K562 (cell line): ENCODE results near the gene TLCD1. TPM values are rescaled to one million over a fixed set of nuclear protein-coding genes. Genes with fewer than 3 reads are reported as not detected.

Experiments used
- ATF1 ChIP-seq, 2 experiments: fragments of 450-650 bp in 1 of 2; IDR thresholded peaks; 2 replicates each; pipeline ENCODE4 v1.6.1; 2016; ENCODE audit warnings: missing compliant biosample characterization in 1 of 2, missing genetic modification characterization in 1 of 2
- CXXC5 ChIP-seq: fragments of 250-450 bp; sonication (Bioruptor Pico); IDR thresholded peaks from 2 replicates; pipeline ENCODE4 v1.8.0; 2022; ENCODE audit warnings: inconsistent platforms, mild to moderate bottlenecking, moderate library complexity
- ESRRB ChIP-seq: fragments of 250-450 bp; sonication (Bioruptor Pico); IDR thresholded peaks from 2 replicates; pipeline ENCODE4 v1.5.0; 2020; ENCODE audit warnings: mild to moderate bottlenecking, moderate library complexity, borderline replicate concordance
- HDAC2 ChIP-seq: fragments of 450-650 bp; IDR thresholded peaks from 2 replicates; pipeline ENCODE4 v1.6.1; 2016; ENCODE audit warnings: mild to moderate bottlenecking
- HLTF ChIP-seq: fragments of 450-650 bp; IDR thresholded peaks from 2 replicates; pipeline ENCODE4 v1.6.1; 2016
- KDM2B ChIP-seq: fragments of 250-450 bp; sonication (Bioruptor Pico); IDR thresholded peaks from 2 replicates; pipeline ENCODE4 v1.8.0; 2021; ENCODE audit warnings: mild to moderate bottlenecking, moderate library complexity
- KDM5B ChIP-seq: fragments of 200-600 bp; sonication (generic); IDR thresholded peaks from 2 replicates; pipeline ENCODE4 v1.6.1; 2012; ENCODE audit warnings: low read depth, mild to moderate bottlenecking, moderate library complexity, low read length, control low read depth, inconsistent platforms; ENCODE audit not compliant: insufficient replicate concordance
- L3MBTL2 ChIP-seq: fragments of 450-650 bp; IDR thresholded peaks from 2 replicates; pipeline ENCODE4 v1.6.1; 2016; ENCODE audit warnings: mild to moderate bottlenecking, moderate library complexity
- MAX ChIP-seq: sonication (generic); formaldehyde crosslinking; IDR thresholded peaks from 2 replicates; pipeline ENCODE4 v1.9.0; 2022; ENCODE audit warnings: mild to moderate bottlenecking, missing genetic modification reagents
- NR1H2 ChIP-seq: sonication (generic); formaldehyde crosslinking; IDR thresholded peaks from 2 replicates; pipeline ENCODE4 v1.4.0; 2020; ENCODE audit warnings: mild to moderate bottlenecking, missing genetic modification reagents
- PCBP1 ChIP-seq: fragments of 200-400 bp; formaldehyde crosslinking; IDR thresholded peaks from 2 replicates; pipeline ENCODE4 v1.6.1; 2018; ENCODE audit warnings: mild to moderate bottlenecking, low read depth, low read length; ENCODE audit not compliant: poor library complexity, severe bottlenecking
- PTBP1 ChIP-seq: fragments of 200-400 bp; formaldehyde crosslinking; IDR thresholded peaks from 2 replicates; pipeline ENCODE4 v1.6.1; 2017; ENCODE audit warnings: low read depth, low read length
- SUPT5H ChIP-seq: fragments of 450-650 bp; IDR thresholded peaks from 2 replicates; pipeline ENCODE4 v1.6.1; 2016
- ZBTB11 ChIP-seq, 3 experiments: fragments of 200-800 bp in 1 of 3; fragments of 250-450 bp in 1 of 3; fragments of 450-650 bp in 1 of 3; sonication (Bioruptor Pico) in 1 of 3; sonication (Bioruptor generic) in 1 of 3; formaldehyde crosslinking in 1 of 3; IDR thresholded peaks; 2 replicates each; pipeline versions ENCODE4 v1.6.1 to v1.8.0; 2016 to 2022; ENCODE audit warnings: mild to moderate bottlenecking in 2 of 3, missing genetic modification characterization in 2 of 3, missing compliant biosample characterization in 1 of 3, moderate library complexity in 1 of 3
- polyA plus RNA-seq, 8 experiments: library from polyadenylated mRNA; depleted of rRNA in 4 of 8; stranded (reverse) in 5 of 8; unstranded in 3 of 8; fragments of >200 nt; fragmentation: Nextera tagmentation in 2 of 8; fragmentation: Illumina TruSeq in 1 of 8; extraction: Ambion mirVana in 2 of 8; extraction: Trizol in 1 of 8; gene quantifications; 2 replicates each; pipeline versions ENCODE4 v1.2.1 to v1.2.3, GENCODE V29; 2011 to 2014; ENCODE audit warnings: inconsistent platforms in 1 of 8, missing spikeins in 1 of 8
- total RNA-seq, 7 experiments: library from RNA; depleted of rRNA in 6 of 7; stranded (reverse); fragments of >200 nt in 6 of 7; fragmentation: Illumina TruSeq in 2 of 7; extraction: Trizol in 2 of 7; gene quantifications; 2 replicates each; pipeline versions ENCODE4 v1.2.1 to v1.2.3, GENCODE V29; 2011 to 2021; ENCODE audit warnings: low replicate concordance in 1 of 7
- TF ChIP-seq, protein P1 (sequence below): fragments of 450-650 bp; formaldehyde crosslinking; IDR thresholded peaks from 2 replicates; pipeline ENCODE4 v1.4.0; 2020; ENCODE audit warnings: mild to moderate bottlenecking, moderate library complexity
- TF ChIP-seq, protein P2 (sequence below): sonication (generic); formaldehyde crosslinking; IDR thresholded peaks from 2 replicates; pipeline ENCODE4 v1.8.0; 2022; ENCODE audit warnings: missing genetic modification reagents, mild to moderate bottlenecking, borderline replicate concordance
- TF ChIP-seq, protein P3 (sequence below), 2 experiments: IDR thresholded peaks; 2 replicates each; pipeline ENCODE4 v1.6.1; 2011; ENCODE audit warnings: borderline replicate concordance in 1 of 2, control low read depth in 1 of 2, low read depth in 1 of 2, low read length in 1 of 2, mild to moderate bottlenecking in 1 of 2, mixed read lengths in 1 of 2, moderate library complexity in 1 of 2; ENCODE audit not compliant: insufficient read depth in 1 of 2, insufficient read length in 1 of 2, poor library complexity in 1 of 2, severe bottlenecking in 1 of 2; ENCODE audit errors: extremely low read depth in 1 of 2

Gene TLCD1
- total and polyA plus RNA-seq, 9 of the 15 experiments (the other 6 are each of a cell fraction or from before 2014, with no cell fraction given): 6.8 to 37.7 (median 21.7) TPM

DNA sequence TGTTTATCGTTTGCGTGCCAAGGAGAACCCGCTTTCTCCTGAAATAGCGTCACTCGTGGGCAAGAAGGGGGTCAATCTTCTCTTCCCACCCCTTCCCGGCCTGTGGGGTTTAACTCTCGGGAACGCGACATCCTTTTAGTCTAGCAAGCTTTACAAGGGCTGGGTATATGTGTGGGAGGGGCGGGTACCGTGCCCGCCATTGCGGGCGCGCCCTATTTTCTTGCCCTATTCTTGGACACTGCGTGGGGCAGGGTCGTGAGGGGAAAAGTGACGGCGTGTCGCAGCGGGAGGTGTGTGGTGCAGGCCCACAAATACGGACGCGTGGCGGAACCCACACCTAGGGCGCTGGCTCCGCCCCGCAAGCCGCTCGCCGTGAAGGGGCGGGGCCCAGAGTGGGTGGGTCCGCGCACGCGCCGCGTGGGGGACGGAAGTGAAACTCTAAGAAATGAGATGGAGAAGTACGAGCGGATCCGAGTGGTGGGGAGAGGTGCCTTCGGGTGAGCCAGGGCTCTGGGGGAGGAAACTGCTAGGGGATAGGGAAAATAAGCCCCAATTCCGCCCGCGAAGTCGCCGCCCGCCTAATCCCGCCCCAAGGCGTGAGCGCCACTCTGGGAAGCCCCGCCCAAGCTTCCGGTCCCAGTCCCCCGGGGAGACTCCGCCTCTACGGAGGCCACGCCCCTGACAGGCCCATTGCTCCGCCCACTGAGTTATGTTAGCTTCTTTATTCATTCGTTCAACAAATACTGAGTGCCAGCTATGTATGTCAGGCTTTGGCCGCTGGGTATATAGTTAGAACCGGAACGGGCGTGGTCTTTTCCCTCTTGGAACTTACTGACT, 2.5 kb upstream of the TLCD1 start, which contains the start of gene NEK8 (continued):
- no peak for TF ChIP-seq ESRRB
- TF ChIP-seq PTBP1: no peak
- TF ChIP-seq KDM2B (CRISPR knock-in tag): peak; percentile 74; the same call in 1 of the 2 replicates
- TF ChIP-seq ATF1 (CRISPR knock-in tag; IDR thresholded peaks at IDR 0.05): no peak
- peak; percentile 75 for TF ChIP-seq ATF1 (tag; IDR thresholded peaks at IDR 0.05)
- TF ChIP-seq, protein P1, sequence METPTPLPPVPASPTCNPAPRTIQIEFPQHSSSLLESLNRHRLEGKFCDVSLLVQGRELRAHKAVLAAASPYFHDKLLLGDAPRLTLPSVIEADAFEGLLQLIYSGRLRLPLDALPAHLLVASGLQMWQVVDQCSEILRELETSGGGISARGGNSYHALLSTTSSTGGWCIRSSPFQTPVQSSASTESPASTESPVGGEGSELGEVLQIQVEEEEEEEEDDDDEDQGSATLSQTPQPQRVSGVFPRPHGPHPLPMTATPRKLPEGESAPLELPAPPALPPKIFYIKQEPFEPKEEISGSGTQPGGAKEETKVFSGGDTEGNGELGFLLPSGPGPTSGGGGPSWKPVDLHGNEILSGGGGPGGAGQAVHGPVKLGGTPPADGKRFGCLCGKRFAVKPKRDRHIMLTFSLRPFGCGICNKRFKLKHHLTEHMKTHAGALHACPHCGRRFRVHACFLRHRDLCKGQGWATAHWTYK (CRISPR knock-in tag): peak; percentile 13; the same call in 1 of the 2 replicates
- TF ChIP-seq, protein P2, sequence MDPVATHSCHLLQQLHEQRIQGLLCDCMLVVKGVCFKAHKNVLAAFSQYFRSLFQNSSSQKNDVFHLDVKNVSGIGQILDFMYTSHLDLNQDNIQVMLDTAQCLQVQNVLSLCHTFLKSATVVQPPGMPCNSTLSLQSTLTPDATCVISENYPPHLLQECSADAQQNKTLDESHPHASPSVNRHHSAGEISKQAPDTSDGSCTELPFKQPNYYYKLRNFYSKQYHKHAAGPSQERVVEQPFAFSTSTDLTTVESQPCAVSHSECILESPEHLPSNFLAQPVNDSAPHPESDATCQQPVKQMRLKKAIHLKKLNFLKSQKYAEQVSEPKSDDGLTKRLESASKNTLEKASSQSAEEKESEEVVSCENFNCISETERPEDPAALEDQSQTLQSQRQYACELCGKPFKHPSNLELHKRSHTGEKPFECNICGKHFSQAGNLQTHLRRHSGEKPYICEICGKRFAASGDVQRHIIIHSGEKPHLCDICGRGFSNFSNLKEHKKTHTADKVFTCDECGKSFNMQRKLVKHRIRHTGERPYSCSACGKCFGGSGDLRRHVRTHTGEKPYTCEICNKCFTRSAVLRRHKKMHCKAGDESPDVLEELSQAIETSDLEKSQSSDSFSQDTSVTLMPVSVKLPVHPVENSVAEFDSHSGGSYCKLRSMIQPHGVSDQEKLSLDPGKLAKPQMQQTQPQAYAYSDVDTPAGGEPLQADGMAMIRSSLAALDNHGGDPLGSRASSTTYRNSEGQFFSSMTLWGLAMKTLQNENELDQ (CRISPR knock-in tag): no peak
- peak; percentile 51; the same call in 1 of the 2 replicates for TF ChIP-seq HDAC2
- TF ChIP-seq MAX: peak; percentile 63; the same call in 1 of the 2 replicates
- TF ChIP-seq NR1H2: no peak
- peak; percentile 86 for TF ChIP-seq PCBP1
- peak; percentile 74; the same call in 1 of the 2 replicates for TF ChIP-seq CXXC5 (CRISPR knock-in tag)
- 0 out of 2 replicates have a peak, but pooled peaks have one; percentile 50 for TF ChIP-seq HLTF
- TF ChIP-seq SUPT5H: peak; percentile 91
- peak in 1 of 3 experiments; percentile 24; a peak in 1 of 6 replicates for TF ChIP-seq ZBTB11 (CRISPR knock-in tag; IDR thresholded peaks at IDR 0.05)
- TF ChIP-seq L3MBTL2: peak; percentile 84
- peak; percentile 82 for TF ChIP-seq KDM5B
- TF ChIP-seq, protein P3, sequence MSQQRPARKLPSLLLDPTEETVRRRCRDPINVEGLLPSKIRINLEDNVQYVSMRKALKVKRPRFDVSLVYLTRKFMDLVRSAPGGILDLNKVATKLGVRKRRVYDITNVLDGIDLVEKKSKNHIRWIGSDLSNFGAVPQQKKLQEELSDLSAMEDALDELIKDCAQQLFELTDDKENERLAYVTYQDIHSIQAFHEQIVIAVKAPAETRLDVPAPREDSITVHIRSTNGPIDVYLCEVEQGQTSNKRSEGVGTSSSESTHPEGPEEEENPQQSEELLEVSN (IDR thresholded peaks at IDR 0.05; ENCODE audit: borderline replicate concordance in 1 of 2, extremely low read depth in 1 of 2, insufficient read depth in 1 of 2, insufficient read length in 1 of 2, low read depth in 1 of 2, low read length in 1 of 2, poor library complexity in 1 of 2, severe bottlenecking in 1 of 2): peak in 1 of 2 experiments; percentile 63
